Measurements from ENCODE around the gene ADAMTS2.

Gene ADAMTS2

GRCh38 chr5:179309383-179309670, 35.9 kb downstream of the ADAMTS2 start:
- DNase-seq: no peak

GRCh38 chr5:179308563-179309382, 36.5 kb downstream of the ADAMTS2 start:
- no peak for DNase-seq

- no peak for DNase-seq
These were observed 37.3 kb downstream of the ADAMTS2 start for GRCh38 chr5:179307931-179308471.

- DNase-seq: no peak
These were observed 38.1 kb downstream of the ADAMTS2 start for GRCh38 chr5:179307013-179307800.

- no peak for DNase-seq
These were observed 38.9 kb downstream of the ADAMTS2 start for GRCh38 chr5:179306191-179307012.

- DNase-seq: no peak
These were observed 40.4 kb downstream of the ADAMTS2 start for GRCh38 chr5:179304871-179305270.

- no peak for DNase-seq
These were observed 40.8 kb downstream of the ADAMTS2 start for GRCh38 chr5:179304466-179304865.

GRCh38 chr5:179303451-179304200, 41.6 kb downstream of the ADAMTS2 start:
- DNase-seq: no peak

- DNase-seq: no peak
These were observed 42.6 kb downstream of the ADAMTS2 start for GRCh38 chr5:179302499-179303185.

GRCh38 chr5:179301796-179302195, 43.5 kb downstream of the ADAMTS2 start:
- DNase-seq: no peak

- no peak for DNase-seq
These were observed 43.9 kb downstream of the ADAMTS2 start for GRCh38 chr5:179301376-179301775.

- DNase-seq: no peak
These were observed 44.6 kb downstream of the ADAMTS2 start for GRCh38 chr5:179300581-179301180.

- DNase-seq: no peak
These were observed 46.9 kb downstream of the ADAMTS2 start for GRCh38 chr5:179298181-179298993.

GRCh38 chr5:179297486-179298180, 47.6 kb downstream of the ADAMTS2 start:
- no peak for DNase-seq

GRCh38 chr5:179297026-179297425, 48.2 kb downstream of the ADAMTS2 start:
- DNase-seq: no peak

GRCh38 chr5:179296150-179296821, 49.0 kb downstream of the ADAMTS2 start:
- no peak for DNase-seq

GRCh38 chr5:179295778-179296149, 49.5 kb downstream of the ADAMTS2 start:
- DNase-seq: no peak

- no peak for DNase-seq
These were observed 50.1 kb downstream of the ADAMTS2 start for GRCh38 chr5:179294891-179295777.

Data from CD4-positive, alpha-beta T cell treated with Interleukin-1 beta for 1 hour (primary cell).